ENCODE data around the gene PPIB. TPM values are rescaled to one million over a fixed set of nuclear protein-coding genes. Genes with fewer than 3 reads are reported as not detected.

PPIB gene
- total and polyA plus RNA-seq, 8 donors: 512 to 728 (median 544) TPM

- intact Hi-C loops (cut with DNase I): no loop called here
- no peak overlapping the region for H3K4me3 ChIP-seq
- no peak for DNase-seq
- no peak for TF ChIP-seq CTCF (IDR thresholded peaks at IDR 0.05)
- no peak overlapping the region for H3K27ac ChIP-seq
- peaks cover 0 to 46% of the 10 kb centered on the region in 2 donors for H3K36me3 ChIP-seq
- no peaks in the 10 kb centered on the region for H3K9me3 ChIP-seq
- peaks cover 0 to 20% of the 10 kb centered on the region in 2 donors for H3K4me1 ChIP-seq
- no peak for ATAC-seq
- peaks cover 2 to 12% of the 10 kb centered on the region in 2 donors for H3K27me3 ChIP-seq
Measured at GRCh38 chr15:64146520-64146884, 16.3 kb downstream of the PPIB start.

GRCh38 chr15:64146041-64146440, 16.8 kb downstream of the PPIB start:
- Histone ChIP-seq H3K27ac (no peak overlapping the region), H3K4me1 (peaks cover 0 to 15% of the 10 kb centered on the region in 2 donors), H3K27me3 (peaks cover 0 to 7% of the 10 kb centered on the region in 2 donors), H3K4me3 (no peak overlapping the region), H3K36me3 (peaks cover 3 to 50% of the 10 kb centered on the region in 2 donors), H3K9me3 (no peaks in the 10 kb centered on the region)
- TF ChIP-seq CTCF (IDR thresholded peaks at IDR 0.05): no peak
- ATAC-seq: no peak
- DNase-seq: no peak
- intact Hi-C loops (cut with DNase I): no loop called here

GRCh38 chr15:64144565-64145281, 18.1 kb downstream of the PPIB start:
- ATAC-seq (peak; percentile 46), DNase-seq (no peak)
- Histone ChIP-seq H3K36me3 (peaks cover 3 to 50% of the 10 kb centered on the region in 2 donors), H3K27me3 (no peaks in the 10 kb centered on the region), H3K27ac (no peak overlapping the region), H3K9me3 (no peaks in the 10 kb centered on the region), H3K4me1 (peaks cover 0 to 4% of the 10 kb centered on the region in 2 donors), H3K4me3 (no peak overlapping the region)
- TF ChIP-seq CTCF (IDR thresholded peaks at IDR 0.05): no peak
- intact Hi-C loops (cut with DNase I): no loop called here

- Histone ChIP-seq H3K27ac (no peak overlapping the region), H3K27me3 (no peaks in the 10 kb centered on the region), H3K36me3 (peaks cover 3 to 50% of the 10 kb centered on the region in 2 donors), H3K4me1 (no peaks in the 10 kb centered on the region), H3K4me3 (no peak overlapping the region), H3K9me3 (no peaks in the 10 kb centered on the region)
- no peak for TF ChIP-seq CTCF (IDR thresholded peaks at IDR 0.05)
- no peak for ATAC-seq
- intact Hi-C loops (cut with DNase I): no loop called here
- DNase-seq: peak in 1 of 4 donors; percentile 29
Measured at GRCh38 chr15:64144192-64144564, 18.6 kb downstream of the PPIB start.

GRCh38 chr15:64143276-64143675, 19.5 kb downstream of the PPIB start:
- no peak for TF ChIP-seq CTCF (IDR thresholded peaks at IDR 0.05)
- Histone ChIP-seq H3K9me3 (no peaks in the 10 kb centered on the region), H3K36me3 (peaks cover 3 to 57% of the 10 kb centered on the region in 2 donors), H3K4me1 (no peaks in the 10 kb centered on the region), H3K27me3 (no peaks in the 10 kb centered on the region), H3K27ac (no peak overlapping the region), H3K4me3 (no peak overlapping the region)
- no peak for ATAC-seq
- DNase-seq: no peak
- intact Hi-C loops (cut with DNase I): no loop called here
